AG04449 (cell line): ENCODE data around the gene GPR89B.
"Not testable (repeated sequence)": the region's sequence is repeated elsewhere in the genome, so short reads cannot be mapped to it uniquely, and the experiment has no call there.

Source experiments
- CTCF ChIA-PET: fragments of 350-600 bp; formaldehyde crosslinking; extraction: SDS; loops from one replicate; lab custom pipeline; 2021; ENCODE audit warnings: antibody characterized with exemption; lab: Yijun Ruan, JAX
- POLR2A ChIA-PET: fragments of 400-600, 350-600 bp; formaldehyde crosslinking; extraction: SDS; loops from one replicate; lab custom pipeline; 2020; ENCODE audit warnings: antibody characterized with exemption, inconsistent platforms; lab: Yijun Ruan, JAX
- DNase-seq: peaks from one replicate; pipeline ENCODE4 v3.0.0-alpha.2; 2010; ENCODE audit warnings: low read depth, low spot score
- H3K4me3 ChIP-seq: 2 replicates; pipeline ENCODE4 v1.5.1; 2011; ENCODE audit warnings: low read depth, mild to moderate bottlenecking, control low read depth, low read length
- TF ChIP-seq, protein P1 (sequence below): IDR thresholded peaks from one replicate; pipeline ENCODE4 v1.5.1; 2011; ENCODE audit warnings: mild to moderate bottlenecking, moderate library complexity, low read length, control low read depth, inconsistent platforms; ENCODE audit not compliant: insufficient read depth; ENCODE audit errors: missing control alignments

The GPR89B gene

DNA sequence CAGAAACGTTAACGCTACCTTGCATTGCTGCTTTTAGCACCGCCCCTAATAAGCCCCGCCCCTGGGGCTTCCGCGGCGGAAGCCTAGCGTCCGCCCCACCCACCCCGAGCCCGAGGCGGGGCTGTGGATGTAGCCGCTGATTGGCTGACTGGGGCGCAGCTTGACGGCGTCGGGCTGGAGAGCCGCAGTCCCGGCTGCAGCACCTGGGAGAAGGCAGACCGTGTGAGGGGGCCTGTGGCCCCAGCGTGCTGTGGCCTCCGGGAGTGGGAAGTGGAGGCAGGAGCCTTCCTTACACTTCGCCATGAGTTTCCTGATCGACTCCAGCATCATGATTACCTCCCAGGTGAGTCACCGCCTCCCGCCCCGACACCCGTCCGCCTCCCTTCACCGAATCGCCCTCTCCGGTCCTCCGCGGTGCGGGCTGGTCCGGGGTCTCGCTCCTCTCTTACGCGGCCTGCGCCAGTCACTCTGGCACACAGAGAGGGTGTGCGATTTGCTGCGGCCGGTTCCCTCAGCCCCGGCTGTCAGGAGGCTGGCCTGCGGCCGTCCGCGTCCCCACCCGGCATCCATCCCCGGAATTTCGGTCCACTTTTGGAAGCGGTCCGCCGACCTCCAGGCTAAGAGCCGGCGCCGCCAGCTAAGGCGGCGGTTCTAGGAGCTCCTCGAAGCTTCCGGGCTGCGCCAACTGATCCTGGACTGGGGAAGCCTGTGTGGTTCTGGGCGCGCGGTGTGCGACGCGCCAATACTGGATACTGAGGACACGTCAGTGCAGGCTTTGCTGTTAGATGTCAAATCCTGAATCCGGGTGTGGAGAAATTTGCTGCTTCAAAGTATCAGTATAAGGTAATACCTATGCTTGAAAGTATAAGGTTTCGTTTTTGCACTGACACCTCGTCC is at the start of gene GPR89B:
TSS of gene GPR89B (plus strand) at position 185 of the 897 bp plus-strand sequence. CDS start at position 302, 117 bp downstream.
- CTCF ChIA-PET, POLR2A ChIA-PET: not testable (repeated sequence)
- DNase-seq: peak; percentile 5
- H3K4me3 ChIP-seq: peak within 1 kb of the TSS; percentile 68

DNA sequence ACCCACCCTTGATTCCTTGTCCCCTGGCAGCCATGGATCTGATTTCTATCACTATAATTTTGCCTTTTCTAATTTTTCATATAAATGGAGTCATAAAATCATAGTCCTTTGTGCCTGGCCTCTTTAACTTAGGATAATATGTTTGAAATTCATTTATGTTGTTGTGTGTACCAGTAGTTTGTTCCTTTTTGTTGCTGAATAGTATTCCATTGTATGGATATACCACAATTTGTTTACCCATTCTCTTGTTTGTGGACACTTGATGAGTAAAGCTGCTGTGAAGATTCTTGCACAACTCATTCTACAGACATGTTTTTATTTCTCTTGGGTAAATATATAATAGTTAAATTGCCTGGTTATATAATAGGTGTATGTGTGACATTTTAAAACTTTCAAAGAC is 48.3 kb upstream of the GPR89B start:
- ChIA-PET POLR2A (no interaction called here), CTCF (no interaction called here)
- DNase-seq: no peak
- H3K4me3 ChIP-seq: no peak overlapping the region
- TF ChIP-seq, protein P1, sequence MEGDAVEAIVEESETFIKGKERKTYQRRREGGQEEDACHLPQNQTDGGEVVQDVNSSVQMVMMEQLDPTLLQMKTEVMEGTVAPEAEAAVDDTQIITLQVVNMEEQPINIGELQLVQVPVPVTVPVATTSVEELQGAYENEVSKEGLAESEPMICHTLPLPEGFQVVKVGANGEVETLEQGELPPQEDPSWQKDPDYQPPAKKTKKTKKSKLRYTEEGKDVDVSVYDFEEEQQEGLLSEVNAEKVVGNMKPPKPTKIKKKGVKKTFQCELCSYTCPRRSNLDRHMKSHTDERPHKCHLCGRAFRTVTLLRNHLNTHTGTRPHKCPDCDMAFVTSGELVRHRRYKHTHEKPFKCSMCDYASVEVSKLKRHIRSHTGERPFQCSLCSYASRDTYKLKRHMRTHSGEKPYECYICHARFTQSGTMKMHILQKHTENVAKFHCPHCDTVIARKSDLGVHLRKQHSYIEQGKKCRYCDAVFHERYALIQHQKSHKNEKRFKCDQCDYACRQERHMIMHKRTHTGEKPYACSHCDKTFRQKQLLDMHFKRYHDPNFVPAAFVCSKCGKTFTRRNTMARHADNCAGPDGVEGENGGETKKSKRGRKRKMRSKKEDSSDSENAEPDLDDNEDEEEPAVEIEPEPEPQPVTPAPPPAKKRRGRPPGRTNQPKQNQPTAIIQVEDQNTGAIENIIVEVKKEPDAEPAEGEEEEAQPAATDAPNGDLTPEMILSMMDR: no peak

DNA sequence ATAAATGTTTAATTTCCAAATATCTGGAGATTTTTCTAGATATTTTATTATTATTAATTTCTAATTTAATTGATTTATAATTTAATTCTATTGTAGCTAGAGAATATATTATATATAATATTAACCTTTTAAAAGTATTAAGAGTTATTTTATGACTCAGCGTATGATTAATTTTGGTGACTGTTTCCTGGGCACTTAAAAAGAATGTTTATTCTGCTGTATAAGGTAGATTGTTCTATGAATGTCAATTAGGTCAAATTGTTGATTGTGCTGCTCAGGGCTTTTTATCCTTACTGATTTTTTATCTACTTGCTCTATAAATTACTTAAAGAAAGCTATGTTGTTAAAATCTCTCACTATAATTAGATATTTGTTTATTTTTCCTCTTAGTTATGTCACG is 45.7 kb upstream of the GPR89B start:
- no peak overlapping the region for H3K4me3 ChIP-seq
- TF ChIP-seq, protein P1: no peak
- CTCF ChIA-PET: interaction anchor here (0.9 to 2.4 kb wide), 2 partner anchors 10 to 13 kb away, joined by 3 to 22 read pairs; no protein-coding TSS in a partner anchor
- DNase-seq: no peak
- POLR2A ChIA-PET: no interaction called here

DNA sequence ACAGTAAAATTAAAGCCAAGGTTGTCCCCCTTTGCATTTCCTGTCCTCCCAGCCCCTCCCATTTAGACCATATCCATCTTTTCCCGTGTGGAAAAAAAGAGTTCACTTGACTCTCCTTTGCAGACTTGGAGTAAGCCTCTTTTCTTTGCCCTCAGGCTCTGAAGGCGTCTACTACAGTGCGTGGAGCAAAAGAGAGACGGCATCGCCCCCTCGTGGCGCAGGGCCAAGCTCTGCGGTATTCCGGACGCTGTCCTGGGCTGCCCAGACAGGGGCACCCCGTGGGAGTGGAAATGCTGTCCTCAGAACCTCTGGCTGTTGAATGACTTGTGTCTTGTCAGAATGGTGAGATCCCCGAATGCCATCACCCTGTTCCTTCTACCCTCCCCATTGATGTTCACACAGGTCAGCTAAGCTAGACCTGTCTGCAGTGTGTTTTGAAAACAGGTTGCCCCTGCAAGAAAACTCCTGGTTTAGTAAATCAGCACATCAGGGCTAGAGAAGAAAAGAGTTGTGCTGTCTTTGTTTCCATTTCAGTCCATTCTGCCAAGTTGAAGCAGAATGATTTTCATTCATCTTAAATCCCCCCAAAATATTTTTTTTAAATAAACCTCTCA is 37.9 kb upstream of the GPR89B start:
- DNase-seq: no peak
- H3K4me3 ChIP-seq: no peak overlapping the region
- ChIA-PET CTCF (no interaction called here), POLR2A (no interaction called here)
- TF ChIP-seq, protein P1: peak; percentile 46

DNA sequence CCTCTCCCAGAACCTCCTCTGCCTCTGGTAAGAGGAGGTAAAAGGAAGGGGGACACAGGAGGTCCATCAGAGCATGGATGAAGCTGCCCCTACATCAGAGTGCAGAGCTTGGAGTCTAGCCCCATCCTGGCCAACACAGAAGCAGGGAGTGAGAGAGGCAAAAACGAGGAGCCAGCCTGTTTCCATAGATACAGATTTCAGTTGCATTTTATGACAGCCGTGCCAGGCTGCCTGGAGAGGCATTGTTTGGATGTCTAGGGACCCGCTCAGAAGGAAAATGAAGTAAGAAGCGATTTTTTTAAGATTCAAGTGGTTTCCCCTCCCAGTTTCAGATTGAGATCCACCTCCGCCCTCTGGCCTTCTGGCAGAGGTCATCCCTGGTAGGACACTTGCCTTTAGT is 37.1 kb upstream of the GPR89B start:
- CTCF ChIA-PET: interaction anchor here (3.2 kb wide), 1 partner anchor 9 kb away, joined by 22 read pairs; no protein-coding TSS in a partner anchor
- POLR2A ChIA-PET: no interaction called here
- DNase-seq: no peak
- TF ChIP-seq, protein P1: no peak
- H3K4me3 ChIP-seq: no peak overlapping the region

DNA sequence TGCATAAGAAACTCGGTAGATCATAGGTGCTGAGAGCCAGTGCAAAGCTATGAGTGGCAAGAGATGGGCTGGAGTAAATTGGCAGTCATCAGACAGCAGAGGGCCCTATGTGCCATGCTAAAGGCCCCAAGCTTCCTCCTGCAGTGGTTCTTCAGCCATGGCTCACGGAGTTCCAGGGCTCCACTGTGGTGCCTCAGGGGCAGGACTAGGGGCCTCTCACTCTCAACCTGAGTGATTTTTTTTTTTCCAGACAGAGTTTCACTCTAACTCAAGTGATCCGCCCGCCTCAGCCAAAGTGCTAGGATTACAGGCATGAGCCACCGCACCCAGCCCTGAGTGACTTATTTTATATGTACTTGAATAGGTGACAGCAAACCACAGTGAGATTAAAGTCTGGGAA is 36.0 kb upstream of the GPR89B start:
- POLR2A ChIA-PET: no interaction called here
- CTCF ChIA-PET: interaction anchor here (0.6 to 3.2 kb wide), 26 partner anchors 7 to 628 kb away, joined by 3 to 22 read pairs (median 4); partner anchors contain the start of genes ACP6 and GJA8
- no peak for DNase-seq
- H3K4me3 ChIP-seq: no peak overlapping the region
- TF ChIP-seq, protein P1: no peak
